ENCODE data around the gene MEAF6.

DNA sequence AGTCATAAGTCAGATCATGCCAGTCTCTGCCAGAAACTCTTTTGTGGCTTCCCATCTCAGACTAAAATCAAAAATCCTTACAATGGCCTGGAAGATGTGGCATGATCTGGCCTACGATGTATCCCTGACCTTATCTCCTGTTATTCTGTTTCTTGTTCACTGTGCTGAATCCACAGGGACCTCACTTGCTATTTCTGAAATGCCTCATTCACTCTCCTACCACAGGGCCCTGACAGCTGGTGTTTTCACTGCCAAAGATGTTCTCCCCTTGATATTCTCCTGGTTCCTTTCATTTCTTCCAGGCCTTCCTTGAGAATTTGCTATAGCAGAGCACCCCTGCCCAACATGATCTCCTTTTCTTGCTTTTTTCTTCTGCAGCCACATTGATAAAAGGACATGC is 43.8 kb upstream of the MEAF6 start:
- TF ChIP-seq EZH2 (IDR thresholded peaks at IDR 0.05; ENCODE audit: borderline replicate concordance, low read length), result no peak
- TF ChIP-seq, protein P1, sequence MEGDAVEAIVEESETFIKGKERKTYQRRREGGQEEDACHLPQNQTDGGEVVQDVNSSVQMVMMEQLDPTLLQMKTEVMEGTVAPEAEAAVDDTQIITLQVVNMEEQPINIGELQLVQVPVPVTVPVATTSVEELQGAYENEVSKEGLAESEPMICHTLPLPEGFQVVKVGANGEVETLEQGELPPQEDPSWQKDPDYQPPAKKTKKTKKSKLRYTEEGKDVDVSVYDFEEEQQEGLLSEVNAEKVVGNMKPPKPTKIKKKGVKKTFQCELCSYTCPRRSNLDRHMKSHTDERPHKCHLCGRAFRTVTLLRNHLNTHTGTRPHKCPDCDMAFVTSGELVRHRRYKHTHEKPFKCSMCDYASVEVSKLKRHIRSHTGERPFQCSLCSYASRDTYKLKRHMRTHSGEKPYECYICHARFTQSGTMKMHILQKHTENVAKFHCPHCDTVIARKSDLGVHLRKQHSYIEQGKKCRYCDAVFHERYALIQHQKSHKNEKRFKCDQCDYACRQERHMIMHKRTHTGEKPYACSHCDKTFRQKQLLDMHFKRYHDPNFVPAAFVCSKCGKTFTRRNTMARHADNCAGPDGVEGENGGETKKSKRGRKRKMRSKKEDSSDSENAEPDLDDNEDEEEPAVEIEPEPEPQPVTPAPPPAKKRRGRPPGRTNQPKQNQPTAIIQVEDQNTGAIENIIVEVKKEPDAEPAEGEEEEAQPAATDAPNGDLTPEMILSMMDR (conservative IDR thresholded peaks at IDR 0.05 in 1 of 2, IDR thresholded peaks at IDR 0.05 in 1 of 2; ENCODE audit: extremely low read depth in 1 of 2, insufficient read depth in 1 of 2, low read depth in 1 of 2, low read length in 2 of 2), result no peak

All from mammary epithelial cell (primary cell).